Endometrial microvascular endothelial cells (primary cell): ENCODE measurements around the gene E2F6. TPM values are rescaled to one million over a fixed set of nuclear protein-coding genes. Genes with fewer than 3 reads are reported as not detected.

Experiments used
- in situ Hi-C: cut with HindIII; loops from 2 replicates; pipeline ENCODE4 v1.10.0; 2017; ENCODE audit warnings: low sequenced_read_pairs, low pct_unique_long_range_greater_than_20kb; ENCODE audit errors: inconsistent ontology term
- total RNA-seq: library from RNA; depleted of rRNA; stranded (reverse); fragments of >200 nt; gene quantifications from one replicate; pipeline ENCODE4 v1.2.3, GENCODE V29; 2015; ENCODE audit errors: inconsistent ontology term

The E2F6 gene
- total RNA-seq, 1 donor from 2014 or later = 26.6 TPM

DNA sequence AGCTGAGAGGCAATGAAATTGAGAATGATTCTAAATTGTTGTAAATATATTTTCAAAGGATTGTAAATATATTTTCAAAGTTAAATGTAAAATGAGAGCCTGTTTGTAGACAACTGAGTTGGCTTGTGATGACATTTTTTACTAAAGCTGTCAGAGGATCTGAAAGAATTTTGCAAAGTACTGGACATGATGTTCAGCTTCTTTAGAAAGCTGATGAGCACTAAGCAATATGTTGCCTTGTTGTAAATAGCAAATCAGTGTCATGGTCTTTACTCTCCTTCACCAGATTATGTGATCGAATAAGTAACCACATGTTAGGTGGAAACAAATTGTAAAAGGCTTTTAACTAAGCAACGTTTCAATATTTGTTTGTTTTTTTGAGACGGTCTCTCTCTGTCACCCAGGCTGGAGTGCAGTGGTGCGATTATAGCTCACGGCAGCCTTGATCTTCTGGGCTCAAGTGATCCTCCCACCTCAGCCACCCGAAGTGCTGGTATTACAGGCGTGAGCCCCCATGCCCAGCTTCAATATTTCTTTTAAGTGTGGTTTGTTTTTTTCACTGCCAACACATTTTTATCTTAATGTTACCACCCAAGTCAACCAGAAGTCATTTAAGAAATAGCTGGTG is 44.0 kb downstream of the E2F6 start:
- in situ Hi-C loops = no loop called here

DNA sequence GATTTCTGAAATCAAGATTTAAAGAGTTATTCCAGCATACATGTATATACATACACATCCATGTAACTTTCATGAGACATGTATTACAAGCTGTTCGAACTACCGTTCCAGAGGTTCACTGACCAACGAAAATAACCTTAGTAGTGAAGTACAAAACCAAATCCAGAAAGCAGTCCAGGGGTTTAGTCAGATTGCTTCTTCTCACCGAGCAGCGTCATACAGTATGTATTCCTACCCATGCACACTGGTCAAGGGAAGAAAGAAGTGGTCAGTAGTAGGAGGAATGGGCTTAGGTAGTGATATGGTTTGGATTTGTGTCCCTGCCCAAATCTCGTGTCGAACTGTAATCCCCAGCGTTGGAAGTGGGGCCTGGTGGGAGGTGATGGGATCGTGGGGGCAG is 45.3 kb downstream of the E2F6 start:
- in situ Hi-C loops = no loop called here

DNA sequence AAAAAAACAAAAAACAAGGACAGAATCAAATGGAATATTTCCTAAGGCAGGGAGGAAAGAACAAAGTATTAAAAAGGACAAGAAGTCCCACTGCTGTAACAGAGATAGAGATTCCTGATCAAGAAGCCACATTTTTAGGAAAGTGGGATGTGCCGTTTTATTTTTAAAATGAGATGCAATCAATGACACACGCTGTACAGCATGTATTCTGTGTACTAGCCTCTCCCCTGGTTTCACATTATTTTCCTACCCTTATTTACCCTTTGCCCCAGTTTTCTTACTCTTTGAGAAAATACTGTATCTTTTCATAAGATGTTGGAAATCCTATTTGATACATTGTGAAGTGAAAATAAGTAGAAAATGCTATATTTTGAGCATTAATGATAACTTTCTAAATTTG is 45.8 kb downstream of the E2F6 start:
- in situ Hi-C loops = no loop called here

DNA sequence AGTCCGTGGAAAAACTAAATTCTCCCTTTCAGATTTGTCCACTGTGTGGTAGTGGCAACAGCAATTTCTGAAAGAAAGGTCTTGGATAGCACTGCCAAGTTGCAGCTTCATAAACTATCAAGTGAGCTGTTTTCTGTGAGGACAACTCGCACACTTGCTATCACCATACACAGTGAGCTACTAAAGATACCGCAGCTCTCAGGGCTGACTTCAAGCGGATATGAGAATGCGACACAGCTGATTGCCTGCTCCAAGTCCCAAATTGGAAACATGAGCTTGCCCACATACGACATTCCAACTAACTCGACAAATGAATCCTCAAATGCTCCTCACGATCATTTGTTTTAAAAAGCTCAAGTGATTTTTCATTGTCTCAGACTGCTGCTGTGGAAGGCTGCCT is 46.2 kb downstream of the E2F6 start:
- in situ Hi-C loops = loop anchor here (10.0 kb wide), 1 partner anchor 195 kb away; no protein-coding TSS in a partner anchor

DNA sequence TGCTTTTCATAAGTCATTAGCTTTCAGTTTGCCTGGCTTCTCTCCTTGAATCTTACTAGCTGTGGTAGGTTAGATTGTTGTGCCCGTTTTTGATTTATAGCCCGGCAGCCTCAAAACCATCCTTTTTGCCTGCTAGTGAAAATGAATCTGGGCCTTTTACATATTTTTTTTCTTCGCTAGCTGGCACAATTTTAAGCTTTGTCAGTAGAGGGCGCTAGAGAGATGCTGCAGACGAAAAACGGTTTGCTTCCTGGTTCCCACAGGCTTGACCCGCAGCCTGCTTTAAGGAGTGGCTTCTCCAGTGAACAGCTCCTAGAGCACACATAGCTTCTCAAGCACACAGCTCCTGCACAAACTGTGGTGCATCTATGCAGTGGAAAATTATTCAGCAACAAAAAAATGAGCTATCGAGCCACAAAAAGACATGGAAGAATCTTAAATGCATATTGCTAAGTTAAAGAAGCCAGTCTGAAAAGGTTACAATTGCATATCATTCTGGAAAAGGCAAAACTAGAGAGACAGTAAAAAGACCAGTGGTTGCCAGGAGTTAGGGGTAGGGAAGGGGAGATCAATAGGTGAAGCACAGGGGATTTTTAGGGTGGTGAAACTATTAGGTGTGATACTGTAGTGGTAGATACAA is 47.9 kb downstream of the E2F6 start:
- in situ Hi-C loops = loop anchor here (10.0 kb wide), 1 partner anchor 193 kb away; no protein-coding TSS in a partner anchor

DNA sequence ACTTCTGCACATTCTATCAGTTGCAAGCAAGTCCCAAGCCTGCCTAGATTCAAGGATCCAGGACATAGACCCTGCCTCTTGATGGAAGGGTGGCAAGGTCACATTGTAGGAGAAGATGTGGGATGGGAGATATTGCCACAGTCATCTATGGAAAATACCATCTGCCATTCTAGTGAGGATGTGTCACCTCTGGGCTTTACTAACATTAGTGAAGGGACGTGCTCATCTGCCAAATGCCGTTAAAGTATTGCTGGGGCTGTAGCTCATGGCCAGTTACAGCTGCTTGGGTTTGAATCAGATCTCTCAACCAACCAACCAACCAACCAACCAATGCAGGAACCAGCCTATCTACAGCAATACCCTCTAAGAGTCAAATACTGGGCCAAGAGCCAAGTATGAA is 49.0 kb downstream of the E2F6 start:
- in situ Hi-C loops = loop anchor here (10.0 kb wide), 1 partner anchor 192 kb away; no protein-coding TSS in a partner anchor

DNA sequence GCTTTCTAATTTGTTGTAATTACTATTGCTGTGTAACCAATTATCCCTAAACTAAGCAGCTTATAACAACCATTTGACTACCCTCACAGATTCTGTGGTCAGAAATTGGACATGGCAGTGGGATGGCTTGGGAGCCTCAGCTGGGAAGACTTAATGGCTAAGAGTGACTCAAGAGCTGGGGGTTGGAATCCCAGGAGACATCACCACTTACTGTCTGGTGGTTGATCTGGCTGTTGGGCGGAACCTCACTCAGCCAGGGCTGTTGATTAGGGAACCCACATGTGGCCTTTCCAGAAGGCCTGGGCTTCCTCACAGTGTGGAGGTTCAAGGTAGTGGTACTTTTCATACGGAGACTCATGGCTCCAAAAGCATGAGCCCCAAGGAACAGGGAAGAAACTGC is 49.8 kb downstream of the E2F6 start:
- in situ Hi-C loops = loop anchor here (10.0 kb wide), 1 partner anchor 191 kb away; no protein-coding TSS in a partner anchor

DNA sequence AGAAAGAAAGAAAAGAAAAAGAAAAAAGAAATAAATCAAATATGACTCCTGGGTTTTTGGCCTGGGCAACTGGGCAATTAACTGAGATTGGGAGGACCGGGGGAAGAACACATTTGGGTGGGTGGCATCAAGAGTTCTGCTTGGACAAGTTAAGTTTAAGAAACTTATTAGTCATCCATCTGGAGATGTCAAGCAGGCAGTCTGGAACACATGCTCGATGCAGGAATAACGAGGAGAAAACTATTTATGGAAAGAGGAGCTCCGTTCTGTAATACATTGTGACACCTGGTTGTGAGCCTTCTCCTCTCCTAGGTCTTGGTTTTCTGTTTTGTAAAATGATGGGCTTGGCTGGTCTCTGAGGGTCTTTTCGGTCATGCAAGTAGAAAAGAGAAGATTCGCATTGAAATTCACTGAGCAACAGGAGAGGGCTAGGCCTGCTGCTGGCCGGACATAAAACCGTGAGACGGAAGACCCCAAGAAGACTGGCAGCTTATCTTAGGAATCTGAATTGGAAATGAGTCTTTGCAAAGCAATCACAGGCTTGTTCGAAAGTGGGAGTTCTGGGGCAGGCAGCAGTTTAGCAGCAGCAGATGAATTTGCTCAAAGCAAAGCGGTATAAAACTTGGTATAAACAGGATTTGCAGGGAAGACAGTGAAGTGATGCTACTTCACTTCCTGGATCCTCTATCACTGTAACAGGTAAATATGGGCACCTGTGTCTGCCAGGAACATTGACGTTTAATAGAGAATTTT is 51.4 kb downstream of the E2F6 start:
- in situ Hi-C loops = loop anchor here (10.0 kb wide), 1 partner anchor 190 kb away; no protein-coding TSS in a partner anchor

DNA sequence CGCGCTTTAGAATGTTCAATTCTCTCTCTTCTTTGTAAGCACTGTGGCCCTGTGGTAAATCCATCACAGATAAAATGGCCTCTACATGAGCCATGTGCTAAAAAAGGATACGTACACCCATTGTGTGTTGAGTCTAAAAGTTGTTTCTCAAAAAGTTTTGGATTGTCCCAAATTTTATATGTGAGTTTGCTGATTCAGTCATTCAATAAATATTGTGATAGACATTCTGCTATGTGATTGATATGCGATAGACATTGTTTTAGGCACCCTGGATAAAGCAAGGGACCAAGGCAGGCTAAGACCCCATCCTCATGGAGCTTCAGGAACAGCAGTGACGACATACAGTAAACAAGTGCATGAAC is 53.5 kb downstream of the E2F6 start:
- in situ Hi-C loops = loop anchor here (10.0 kb wide), 1 partner anchor 188 kb away; no protein-coding TSS in a partner anchor

DNA sequence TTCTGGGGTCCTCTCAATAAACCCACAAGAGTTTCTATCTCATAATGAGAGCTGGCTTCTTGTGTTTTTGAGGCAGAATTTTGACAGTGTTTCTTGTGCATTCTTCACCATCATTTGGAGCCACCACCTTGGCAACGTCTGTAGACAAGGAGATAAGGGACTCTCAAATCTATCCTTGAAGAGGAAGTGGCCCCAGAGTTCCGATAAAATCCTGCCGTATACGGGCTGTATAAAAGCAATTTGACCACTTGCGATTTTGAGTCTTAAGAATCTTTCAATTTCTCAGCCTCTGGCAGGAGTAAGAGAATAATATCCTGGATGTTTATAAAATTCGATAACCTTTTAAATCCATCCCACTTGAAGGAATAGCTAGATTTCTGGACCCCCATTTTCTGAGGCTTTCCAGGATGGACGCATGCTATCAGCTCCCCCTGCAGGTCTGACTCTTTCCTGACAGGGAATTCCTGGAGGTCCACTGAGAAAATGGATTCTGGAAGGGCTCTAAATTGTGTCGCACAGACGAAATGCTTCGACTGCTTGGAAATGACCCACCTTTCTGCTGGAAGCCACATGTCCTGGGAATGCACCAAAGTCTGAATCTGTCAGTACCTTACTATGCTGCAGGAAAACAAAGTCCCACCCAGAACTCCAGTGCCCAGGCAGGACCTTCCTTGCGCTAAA is 54.1 kb downstream of the E2F6 start:
- in situ Hi-C loops = loop anchor here (10.0 kb wide), 1 partner anchor 187 kb away; no protein-coding TSS in a partner anchor

DNA sequence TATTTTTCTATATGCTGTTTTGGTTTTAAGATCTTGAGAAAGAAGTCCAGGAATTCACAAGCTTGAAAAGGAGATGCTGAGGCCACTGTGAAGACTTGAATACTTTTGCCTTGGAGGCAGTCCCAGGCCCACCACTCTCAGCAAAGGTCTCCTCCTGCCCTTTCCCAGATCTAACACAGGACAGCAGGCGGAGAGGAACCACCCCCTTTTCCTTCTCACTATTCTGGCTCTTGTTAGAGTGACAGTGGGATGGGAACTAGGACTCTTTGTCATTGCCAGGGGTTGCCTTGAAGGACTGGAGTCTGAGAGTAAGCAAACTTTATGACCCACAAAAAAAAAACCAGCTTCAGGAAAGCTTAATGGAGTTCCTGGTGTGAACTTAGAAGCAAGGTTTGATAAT is 54.7 kb downstream of the E2F6 start:
- in situ Hi-C loops = loop anchor here (10.0 kb wide), 1 partner anchor 186 kb away; no protein-coding TSS in a partner anchor

DNA sequence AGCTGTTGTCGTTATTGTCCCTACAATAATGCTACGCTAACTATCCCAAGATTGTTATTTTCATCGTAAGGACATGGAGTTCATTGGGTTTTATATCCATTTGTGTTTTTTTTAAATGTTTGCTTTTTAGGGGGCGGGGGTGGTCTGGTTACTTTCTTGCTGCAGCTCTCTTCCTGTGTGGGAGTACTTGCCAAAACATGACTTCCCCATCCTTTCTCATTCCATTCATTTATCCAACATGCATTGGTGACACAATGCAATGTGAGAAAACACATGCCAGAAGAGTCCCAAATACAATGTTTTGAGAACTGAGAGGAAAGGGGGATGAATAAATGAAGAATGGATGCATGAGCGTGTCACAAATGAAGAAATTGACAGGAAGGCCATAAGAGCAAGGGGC is 55.9 kb downstream of the E2F6 start:
- in situ Hi-C loops = loop anchor here (10.0 kb wide), 1 partner anchor 185 kb away; no protein-coding TSS in a partner anchor

DNA sequence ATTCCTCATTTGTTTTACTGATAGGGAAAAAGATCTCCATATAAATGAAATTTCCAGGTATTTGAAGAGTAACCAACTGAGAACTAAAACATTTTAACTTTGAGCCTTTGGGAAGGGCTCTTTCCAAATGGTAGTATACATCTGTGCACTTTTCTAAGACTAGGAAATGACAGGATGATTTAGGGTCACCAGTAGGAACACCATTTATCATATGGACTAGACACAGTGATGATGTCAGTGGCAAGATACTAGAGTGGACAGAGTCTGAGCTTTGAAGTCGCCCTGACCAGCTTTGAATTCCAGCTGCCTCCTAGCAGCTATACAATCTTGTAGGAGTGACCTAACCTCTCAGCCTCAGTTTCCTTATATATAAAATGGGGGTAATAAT is 56.4 kb downstream of the E2F6 start:
- in situ Hi-C loops = no loop called here

DNA sequence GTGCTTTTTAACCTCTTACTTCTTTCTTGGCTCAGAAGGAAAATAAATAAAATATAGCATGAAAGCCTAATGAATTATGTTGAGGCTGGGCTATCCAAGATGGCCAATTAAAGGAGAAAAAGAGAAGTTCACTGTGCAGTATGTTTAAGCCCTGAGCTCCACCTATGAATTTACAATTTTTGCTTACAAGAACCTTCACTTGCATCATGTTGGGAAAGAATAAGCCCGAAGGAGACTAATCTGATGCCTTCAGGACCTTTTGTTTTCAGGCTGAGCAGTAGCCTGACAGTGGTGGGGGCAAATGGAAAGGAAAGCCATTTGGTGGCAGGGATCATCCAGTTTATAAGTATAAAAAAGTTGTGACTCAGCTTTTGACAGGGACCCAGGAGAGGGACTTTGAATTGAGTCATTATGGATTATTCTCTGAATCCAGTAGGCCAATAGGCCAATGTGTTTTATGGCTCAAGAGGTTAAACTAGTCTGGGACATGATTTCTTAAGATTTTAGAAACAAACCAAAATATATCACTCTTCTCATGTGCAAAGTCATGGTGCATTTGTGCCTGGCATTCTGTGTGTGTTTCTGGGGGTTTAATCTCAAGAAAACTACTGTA is 56.9 kb downstream of the E2F6 start:
- in situ Hi-C loops = no loop called here

DNA sequence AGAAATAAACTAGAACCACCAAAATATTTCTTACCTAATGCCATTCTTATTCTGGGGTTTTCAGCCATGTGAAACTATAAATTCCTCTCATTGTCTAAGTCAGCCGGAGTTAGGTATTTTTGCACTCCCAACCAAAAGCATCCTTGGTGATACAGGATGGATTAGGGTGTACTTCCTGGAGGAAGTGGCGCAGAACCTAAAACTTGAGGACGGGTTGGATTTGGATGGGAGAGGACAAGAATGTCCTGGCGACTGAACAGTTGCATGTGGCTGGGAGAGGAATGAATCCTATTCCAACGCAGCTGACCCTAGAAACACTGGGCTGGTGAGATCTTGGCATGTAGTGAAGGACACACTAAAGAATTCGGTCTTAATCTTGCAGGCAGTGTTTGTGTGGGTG is 58.5 kb downstream of the E2F6 start:
- in situ Hi-C loops = no loop called here

DNA sequence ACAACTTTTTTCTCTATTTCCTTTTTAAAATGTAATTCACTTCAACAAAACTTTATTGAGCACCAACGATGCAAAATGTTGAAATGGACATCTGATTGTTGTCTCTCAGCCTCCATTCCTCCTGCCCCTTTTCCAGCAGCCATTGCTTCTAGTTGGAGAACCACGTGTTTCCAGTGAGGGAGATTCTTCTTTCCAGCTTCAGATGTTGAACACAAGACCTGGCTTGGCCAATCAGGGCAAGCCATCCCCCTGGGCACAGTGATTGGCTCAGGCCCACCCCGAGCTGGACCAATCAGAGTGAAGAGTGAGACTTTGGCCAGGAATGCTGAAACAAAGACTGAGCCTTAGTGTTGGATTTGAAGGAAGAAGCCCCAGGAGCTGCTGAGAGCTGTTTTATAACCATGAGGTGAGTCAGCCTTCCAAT is 59.0 kb downstream of the E2F6 start:
- in situ Hi-C loops = no loop called here

DNA sequence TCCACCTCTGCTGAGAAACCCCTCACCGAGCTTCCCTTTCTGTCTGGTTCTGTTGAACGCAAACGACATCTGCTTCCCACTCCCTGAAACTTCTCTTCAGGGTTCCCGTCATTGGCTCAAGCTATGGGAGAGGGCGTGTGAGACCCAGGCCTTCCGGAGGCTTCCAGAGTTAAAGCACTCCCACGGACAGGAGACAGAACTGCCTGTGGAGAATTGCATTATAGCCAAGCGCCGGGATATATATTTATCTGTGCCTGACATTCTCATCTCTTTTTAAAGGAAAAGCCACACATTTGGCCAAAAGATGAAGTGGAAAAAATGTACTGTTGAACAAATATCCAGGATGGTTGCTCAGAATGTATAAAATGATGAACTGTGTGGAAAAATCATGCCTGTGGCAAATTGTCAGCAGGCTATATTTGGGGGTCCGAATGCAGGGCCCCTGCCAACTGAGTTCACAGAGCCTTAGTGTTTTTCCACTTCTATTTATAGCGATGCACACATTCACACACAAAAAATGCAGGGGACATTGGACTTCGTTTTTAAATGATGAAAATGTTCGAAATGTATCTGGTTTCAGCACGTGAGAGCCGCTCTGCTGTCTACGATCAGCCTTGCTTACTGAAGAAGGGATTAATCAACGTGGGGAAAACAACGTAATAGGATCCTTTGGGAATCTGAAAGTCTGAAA is 59.5 kb downstream of the E2F6 start:
- in situ Hi-C loops = no loop called here

DNA sequence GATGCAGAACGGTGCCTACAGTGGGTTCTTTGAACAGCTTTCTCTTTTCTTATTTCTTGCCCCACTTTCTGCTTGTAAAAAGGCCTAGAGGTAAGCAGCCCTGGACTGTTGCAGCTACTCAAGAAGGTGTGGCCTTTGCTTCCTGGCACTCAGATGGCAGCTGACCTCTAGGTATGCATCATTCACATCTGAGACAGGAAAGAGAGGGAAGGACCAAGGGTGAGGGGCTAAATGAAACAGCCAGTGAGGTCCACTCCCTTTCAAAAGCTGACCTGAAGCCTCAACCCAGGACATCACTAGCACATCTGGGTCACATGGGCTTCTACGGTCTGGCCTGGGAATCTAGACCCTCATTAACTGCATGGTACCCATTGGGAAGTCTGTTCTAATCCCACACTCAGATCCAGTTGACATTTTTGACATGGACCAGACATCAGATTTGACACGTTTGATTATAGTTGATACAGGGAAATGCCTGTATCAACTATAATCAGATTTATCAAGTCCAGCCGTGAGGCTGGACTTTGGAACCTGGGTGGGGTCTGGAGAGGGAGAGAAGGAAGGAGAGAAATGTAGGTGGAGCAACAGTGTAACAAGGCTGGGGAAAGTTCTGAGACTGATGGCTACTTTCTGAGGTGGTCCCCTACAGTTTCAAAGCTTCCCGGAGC is 60.2 kb downstream of the E2F6 start:
- in situ Hi-C loops = no loop called here
